HG02678 (cell line): Measurements from ENCODE around the gene TPCN1.

Source experiments
- ATAC-seq: cut with Tn5 transposase; IDR thresholded peaks from one replicate; pipeline ENCODE4 v1.9.1; 2021; ENCODE audit warnings: mild to moderate bottlenecking, moderate library complexity; ENCODE audit not compliant: unreplicated experiment

TPCN1 gene

GRCh38 chr12:113221181-113221996 is at the start of gene TPCN1:
Gene TPCN1, plus strand, starts transcription at chr12:113221464. Its CDS starts 5,389 bp downstream, at chr12:113226853.
- peak; percentile 88 for ATAC-seq

- ATAC-seq, result no peak
Observed at GRCh38 chr12:113171543-113171942, 49.7 kb upstream of the TPCN1 start.

- ATAC-seq, result no peak
Observed at GRCh38 chr12:113172185-113172584, 49.1 kb upstream of the TPCN1 start.

- peak; percentile 86 for ATAC-seq
Observed at GRCh38 chr12:113173081-113173698, 48.1 kb upstream of the TPCN1 start.

DNA sequence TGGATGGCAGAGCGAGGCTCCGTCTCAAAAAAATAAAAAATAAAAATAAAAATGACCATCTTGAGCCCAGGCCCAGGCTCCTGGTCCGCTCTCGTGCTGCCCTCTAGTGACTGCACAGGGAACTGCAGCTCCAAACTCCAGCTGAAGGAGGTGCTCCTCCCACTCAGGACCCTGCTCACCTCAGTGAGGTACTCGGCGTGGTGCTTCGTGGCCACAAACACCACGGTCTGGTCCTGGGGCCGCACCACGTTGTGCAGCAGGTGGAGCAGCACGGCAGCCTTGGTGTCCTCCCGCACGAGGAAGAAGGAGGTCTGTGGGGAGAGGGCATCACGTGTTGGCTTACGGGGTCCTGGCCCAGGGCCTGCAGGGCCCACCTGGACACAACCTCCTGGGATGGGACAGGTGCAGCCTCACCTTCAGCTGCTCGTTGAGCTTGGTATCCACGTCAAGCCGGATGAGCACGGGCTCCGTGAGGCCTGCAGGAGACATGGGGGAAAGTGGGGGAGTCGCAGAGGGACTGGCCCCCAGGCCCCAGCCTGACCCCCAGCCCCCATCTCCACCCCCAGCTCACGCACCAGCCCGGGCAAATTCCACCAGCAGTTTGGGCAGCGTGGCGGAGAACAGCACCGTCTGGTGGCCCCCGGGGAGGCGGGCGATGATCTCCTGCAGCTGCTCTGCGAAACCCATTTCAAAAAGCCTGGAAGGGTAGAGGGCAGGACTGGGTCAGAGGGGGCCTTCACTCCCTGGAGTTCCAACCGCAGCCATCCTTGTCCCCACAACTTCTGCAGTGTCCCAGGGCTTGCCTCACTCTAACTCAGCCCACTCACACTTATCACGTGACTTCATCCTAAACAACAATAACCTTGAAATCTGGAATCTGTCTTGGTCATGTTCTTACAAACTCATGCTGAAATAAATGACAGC is 46.5 kb upstream of the TPCN1 start:
- ATAC-seq, result peak; percentile 41

GRCh38 chr12:113179023-113179422 is 42.2 kb upstream of the TPCN1 start:
- ATAC-seq, result no peak

DNA sequence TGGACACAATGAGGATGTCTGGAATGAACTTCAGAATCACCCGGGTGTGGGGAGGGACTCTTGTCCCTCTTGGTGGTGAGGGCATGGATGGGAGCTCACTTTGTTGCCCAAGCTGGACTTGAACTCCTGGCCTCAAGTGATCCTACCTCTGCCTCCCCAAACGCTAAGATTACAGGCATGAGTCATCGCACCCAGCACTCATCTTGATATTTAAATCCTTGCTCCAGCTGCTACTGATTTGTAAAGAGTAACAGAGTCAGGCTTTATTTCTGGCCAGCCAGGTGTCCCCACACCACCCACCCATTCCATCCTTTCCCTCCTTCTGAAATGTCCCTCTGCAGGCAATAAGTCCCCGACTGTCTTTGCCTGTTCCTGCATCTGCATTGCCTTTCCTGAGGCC is 40.9 kb upstream of the TPCN1 start:
- ATAC-seq, result no peak

GRCh38 chr12:113181975-113182374 is 39.3 kb upstream of the TPCN1 start:
- no peak for ATAC-seq

DNA sequence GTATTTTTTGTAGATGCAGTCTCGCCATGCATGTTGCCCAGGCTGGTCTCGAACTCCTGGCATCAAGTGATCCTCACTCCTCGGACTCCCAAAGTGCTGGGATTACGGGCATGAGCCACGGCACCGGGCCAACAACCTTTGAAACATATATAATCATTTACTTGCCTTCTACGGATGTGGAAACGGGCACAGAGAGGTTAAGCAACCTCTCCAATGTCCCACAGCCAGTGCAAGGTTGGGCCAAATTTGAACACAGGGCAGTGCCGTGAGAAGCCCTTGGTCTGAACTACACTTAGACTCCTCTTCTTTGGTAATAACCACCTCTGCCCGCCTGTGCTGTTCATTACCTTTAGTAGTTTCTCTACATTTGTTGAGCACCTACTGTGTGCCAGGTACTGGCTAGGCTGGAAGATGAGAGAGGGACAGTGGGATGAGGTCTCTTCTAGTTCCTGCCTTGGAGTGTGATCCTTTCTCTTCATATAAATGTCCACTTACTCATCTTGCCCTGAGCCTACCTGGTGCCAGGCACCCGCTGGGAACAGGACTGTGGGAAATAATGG is 38.2 kb upstream of the TPCN1 start:
- ATAC-seq, result no peak

DNA sequence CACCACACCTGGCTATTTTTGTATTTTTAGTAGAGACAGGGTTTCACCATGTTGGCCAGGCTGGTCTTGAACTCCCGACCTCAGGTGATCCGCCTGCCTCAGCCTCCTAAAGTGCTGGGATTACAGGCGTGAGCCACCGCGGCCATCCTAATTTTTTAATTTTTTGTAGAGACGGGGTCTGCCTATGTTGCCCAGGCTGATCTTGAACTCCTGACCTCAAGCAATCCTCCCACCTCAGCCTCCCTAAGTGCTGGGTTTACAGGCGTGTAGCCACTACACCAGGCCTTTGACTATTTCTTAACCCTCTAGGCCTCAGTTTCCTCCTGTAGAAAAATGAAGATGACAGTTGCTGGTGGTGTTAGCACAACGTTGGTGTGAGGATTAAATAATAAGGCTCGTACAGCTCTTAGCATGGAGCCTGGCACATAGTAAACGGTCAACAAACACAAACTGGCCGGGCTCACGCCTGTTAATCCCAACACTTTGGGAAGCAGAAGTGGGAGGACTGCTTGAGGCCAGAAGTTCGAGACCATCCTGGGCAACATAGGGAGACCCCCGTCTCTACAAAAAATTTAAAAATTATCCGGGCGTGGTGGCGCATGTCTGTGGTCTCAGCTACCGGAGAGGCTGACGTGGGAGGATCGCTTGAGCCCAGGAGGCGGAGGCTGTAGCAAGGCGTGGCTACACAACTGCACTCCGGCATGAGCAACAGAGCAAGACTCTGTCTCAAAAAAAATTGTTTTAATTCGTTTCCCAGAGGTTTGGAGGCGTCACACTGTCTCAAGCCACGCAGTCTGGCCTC is 37.0 kb upstream of the TPCN1 start:
- peak; percentile 49 for ATAC-seq

GRCh38 chr12:113184900-113185179 is 36.4 kb upstream of the TPCN1 start:
- ATAC-seq, result peak; percentile 81

GRCh38 chr12:113185180-113186032 is 35.9 kb upstream of the TPCN1 start, which contains the start of the genes DDX54 and RITA1:
Gene DDX54, minus strand, starts transcription at chr12:113185478. Its CDS starts 27 bp downstream, at chr12:113185451.
Gene RITA1, plus strand, starts transcription at chr12:113185721. Its CDS starts 1,026 bp downstream, at chr12:113186747.
- peak; percentile 47 for ATAC-seq

DNA sequence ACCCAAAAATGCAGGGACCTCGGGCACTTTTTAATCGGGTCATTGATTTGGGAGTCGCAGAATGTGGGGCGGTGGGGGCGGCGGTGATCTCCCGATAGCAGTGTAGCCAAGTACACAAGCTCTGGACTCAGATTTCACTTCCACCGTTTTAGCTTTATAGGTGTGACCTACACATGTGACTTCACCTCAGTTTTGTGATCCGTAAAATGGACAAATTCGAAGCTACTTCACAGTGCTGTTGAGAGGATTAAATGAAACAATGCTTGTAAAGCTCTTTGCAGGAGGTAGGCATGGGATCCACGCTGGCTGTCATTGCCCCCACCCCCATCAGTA is 35.3 kb upstream of the TPCN1 start:
- no peak for ATAC-seq

- no peak for ATAC-seq
Observed at GRCh38 chr12:113186666-113187325, 34.5 kb upstream of the TPCN1 start.

- ATAC-seq, result no peak
Observed at GRCh38 chr12:113189361-113189760, 31.9 kb upstream of the TPCN1 start.

- ATAC-seq, result no peak
Observed at GRCh38 chr12:113190761-113191160, 30.5 kb upstream of the TPCN1 start.

- ATAC-seq, result no peak
Observed at GRCh38 chr12:113191227-113191626, 30.0 kb upstream of the TPCN1 start.

GRCh38 chr12:113194971-113195391 is 26.3 kb upstream of the TPCN1 start:
- ATAC-seq, result no peak

GRCh38 chr12:113195598-113195997 is 25.7 kb upstream of the TPCN1 start:
- no peak for ATAC-seq
